Adipocyte (in vitro differentiated cells): ENCODE results near the gene TSPAN11.

ENCODE experiments used
- DNase-seq: peaks from one replicate; pipeline ENCODE4 v3.0.0-alpha.2; 2015; ENCODE audit warnings: low read depth
- H3K27me3 ChIP-seq: replicated peaks from 2 replicates; pipeline ENCODE4 v1.7.0; 2013; ENCODE audit warnings: mild to moderate bottlenecking, low read length, moderate library complexity; ENCODE audit not compliant: control insufficient read depth, insufficient read depth
- H3K36me3 ChIP-seq: 2 replicates; pipeline ENCODE4 v1.7.0; 2013; ENCODE audit warnings: low read length, mild to moderate bottlenecking, moderate library complexity; ENCODE audit not compliant: control insufficient read depth, insufficient read depth, severe bottlenecking
- H3K4me1 ChIP-seq: 2 replicates; pipeline ENCODE4 v1.7.0; 2013; ENCODE audit warnings: mild to moderate bottlenecking, low read length, moderate library complexity; ENCODE audit not compliant: control insufficient read depth, insufficient read depth
- H3K4me3 ChIP-seq: 2 replicates; pipeline ENCODE4 v1.7.0; 2013; ENCODE audit warnings: mild to moderate bottlenecking, low read length, moderate library complexity
- H3K9ac ChIP-seq: 2 replicates; pipeline ENCODE4 v1.7.0; 2013; ENCODE audit warnings: mild to moderate bottlenecking, low read length, moderate library complexity
- H3K9me3 ChIP-seq: 2 replicates; pipeline ENCODE4 v1.7.0; 2013; ENCODE audit warnings: mild to moderate bottlenecking, low read length, moderate library complexity; ENCODE audit not compliant: control insufficient read depth

Gene TSPAN11

GRCh38 chr12:30985814-30986452, 59.4 kb downstream of the TSPAN11 start:
- no peaks in the 10 kb centered on the region for H3K9me3 ChIP-seq
- peaks cover 4% of the 10 kb centered on the region for H3K4me1 ChIP-seq
- H3K27me3 ChIP-seq, result no peaks in the 10 kb centered on the region
- DNase-seq, result peak; percentile 84
- H3K36me3 ChIP-seq, result no peaks in the 10 kb centered on the region
- H3K9ac ChIP-seq, result no peak overlapping the region
- H3K4me3 ChIP-seq, result no peak overlapping the region

GRCh38 chr12:30988086-30988485, 61.5 kb downstream of the TSPAN11 start:
- H3K9me3 ChIP-seq, result no peaks in the 10 kb centered on the region
- no peak overlapping the region for H3K4me3 ChIP-seq
- H3K27me3 ChIP-seq, result peaks cover 3% of the 10 kb centered on the region
- no peaks in the 10 kb centered on the region for H3K36me3 ChIP-seq
- no peak for DNase-seq
- H3K9ac ChIP-seq, result no peak overlapping the region
- peaks cover 4% of the 10 kb centered on the region for H3K4me1 ChIP-seq

GRCh38 chr12:30988646-30989286, 62.2 kb downstream of the TSPAN11 start:
- peaks cover 4% of the 10 kb centered on the region for H3K4me1 ChIP-seq
- H3K9me3 ChIP-seq, result no peaks in the 10 kb centered on the region
- no peak for DNase-seq

GRCh38 chr12:30989754-30990153, 63.2 kb downstream of the TSPAN11 start:
- DNase-seq, result peak; percentile 22

More at GRCh38 chr12:30988646-30989286, 62.2 kb downstream of the TSPAN11 start:
- H3K4me3 ChIP-seq, result no peak overlapping the region
- no peaks in the 10 kb centered on the region for H3K36me3 ChIP-seq
- peaks cover 6% of the 10 kb centered on the region for H3K27me3 ChIP-seq
- no peak overlapping the region for H3K9ac ChIP-seq

GRCh38 chr12:30990316-30990715, 63.8 kb downstream of the TSPAN11 start:
- H3K4me1 ChIP-seq, result peaks cover 4% of the 10 kb centered on the region
- no peaks in the 10 kb centered on the region for H3K36me3 ChIP-seq
- H3K9me3 ChIP-seq, result no peaks in the 10 kb centered on the region
- no peak for DNase-seq
- no peak overlapping the region for H3K4me3 ChIP-seq
- H3K9ac ChIP-seq, result no peak overlapping the region
- peaks cover 6% of the 10 kb centered on the region for H3K27me3 ChIP-seq

More at GRCh38 chr12:30989754-30990153, 63.2 kb downstream of the TSPAN11 start:
- Histone ChIP-seq H3K36me3 (no peaks in the 10 kb centered on the region), H3K9me3 (no peaks in the 10 kb centered on the region), H3K27me3 (peaks cover 6% of the 10 kb centered on the region), H3K9ac (no peak overlapping the region), H3K4me1 (peaks cover 4% of the 10 kb centered on the region), H3K4me3 (no peak overlapping the region)

- Histone ChIP-seq H3K27me3 (peaks cover 6% of the 10 kb centered on the region), H3K9ac (no peak overlapping the region), H3K4me1 (peaks cover under 1% of the 10 kb centered on the region), H3K4me3 (no peak overlapping the region), H3K36me3 (no peaks in the 10 kb centered on the region), H3K9me3 (no peaks in the 10 kb centered on the region)
- DNase-seq, result no peak
Observed at GRCh38 chr12:30990776-30991175, 64.2 kb downstream of the TSPAN11 start.

GRCh38 chr12:30991466-30991865, 64.9 kb downstream of the TSPAN11 start:
- no peaks in the 10 kb centered on the region for H3K9me3 ChIP-seq
- no peaks in the 10 kb centered on the region for H3K4me1 ChIP-seq
- no peak overlapping the region for H3K4me3 ChIP-seq
- no peak for DNase-seq
- no peaks in the 10 kb centered on the region for H3K36me3 ChIP-seq
- H3K9ac ChIP-seq, result no peak overlapping the region
- peaks cover 6% of the 10 kb centered on the region for H3K27me3 ChIP-seq

- Histone ChIP-seq H3K27me3 (peaks cover 6% of the 10 kb centered on the region), H3K9ac (no peak overlapping the region), H3K4me1 (no peaks in the 10 kb centered on the region), H3K4me3 (no peak overlapping the region), H3K9me3 (no peaks in the 10 kb centered on the region), H3K36me3 (no peaks in the 10 kb centered on the region)
- DNase-seq, result no peak
Observed at GRCh38 chr12:30992381-30992780, 65.8 kb downstream of the TSPAN11 start.

GRCh38 chr12:30993766-30994165, 67.2 kb downstream of the TSPAN11 start:
- Histone ChIP-seq H3K36me3 (no peaks in the 10 kb centered on the region), H3K4me1 (no peaks in the 10 kb centered on the region), H3K27me3 (peaks cover 6% of the 10 kb centered on the region), H3K9ac (no peak overlapping the region), H3K4me3 (no peak overlapping the region), H3K9me3 (no peaks in the 10 kb centered on the region)
- no peak for DNase-seq

GRCh38 chr12:30994274-30994673, 67.7 kb downstream of the TSPAN11 start:
- no peaks in the 10 kb centered on the region for H3K4me1 ChIP-seq
- H3K4me3 ChIP-seq, result no peak overlapping the region
- H3K36me3 ChIP-seq, result no peaks in the 10 kb centered on the region
- H3K9ac ChIP-seq, result no peak overlapping the region
- no peaks in the 10 kb centered on the region for H3K9me3 ChIP-seq
- H3K27me3 ChIP-seq, result peaks cover 6% of the 10 kb centered on the region
- DNase-seq, result no peak

- DNase-seq, result peak; percentile 75
- Histone ChIP-seq H3K36me3 (no peaks in the 10 kb centered on the region), H3K9me3 (no peaks in the 10 kb centered on the region), H3K9ac (no peak overlapping the region), H3K4me1 (no peaks in the 10 kb centered on the region), H3K4me3 (no peak overlapping the region), H3K27me3 (peaks cover 5% of the 10 kb centered on the region)
Observed at GRCh38 chr12:30996255-30996654, 69.7 kb downstream of the TSPAN11 start.
